Fibroblast of lung (primary cell): ENCODE measurements around the gene HHAT.

Experiments used
- CTCF ChIP-seq, 2 donors: IDR thresholded peaks in 1 of 2; conservative IDR thresholded peaks in 1 of 2; 1 replicate in 1 of 2; 2 replicates in 1 of 2; pipeline ENCODE4 v1.5.1; 2011 to 2012; ENCODE audit warnings: low read length in 2 of 2, control low read depth in 1 of 2, inconsistent platforms in 1 of 2, low read depth in 1 of 2, mild to moderate bottlenecking in 1 of 2
- EZH2 ChIP-seq: IDR thresholded peaks from 2 replicates; pipeline ENCODE4 v1.5.1; 2012; ENCODE audit warnings: low read length, control low read depth, mild to moderate bottlenecking; ENCODE audit errors: missing control alignments

- no peak for TF ChIP-seq EZH2
- no peak for TF ChIP-seq CTCF (conservative IDR thresholded peaks at IDR 0.05 in 1 of 2, IDR thresholded peaks at IDR 0.05 in 1 of 2; ENCODE audit: low read depth in 1 of 2, low read length in 2 of 2)
Measured at GRCh38 chr1:210586771-210587170, 258.1 kb downstream of the HHAT start.
